ENCODE data around the gene LIN7C. TPM values are rescaled to one million over a fixed set of nuclear protein-coding genes. Genes with fewer than 3 reads are reported as not detected.

Gene LIN7C
- total and polyA plus RNA-seq, 12 donors = 3.4 to 22.3 (median 16.4) TPM

DNA sequence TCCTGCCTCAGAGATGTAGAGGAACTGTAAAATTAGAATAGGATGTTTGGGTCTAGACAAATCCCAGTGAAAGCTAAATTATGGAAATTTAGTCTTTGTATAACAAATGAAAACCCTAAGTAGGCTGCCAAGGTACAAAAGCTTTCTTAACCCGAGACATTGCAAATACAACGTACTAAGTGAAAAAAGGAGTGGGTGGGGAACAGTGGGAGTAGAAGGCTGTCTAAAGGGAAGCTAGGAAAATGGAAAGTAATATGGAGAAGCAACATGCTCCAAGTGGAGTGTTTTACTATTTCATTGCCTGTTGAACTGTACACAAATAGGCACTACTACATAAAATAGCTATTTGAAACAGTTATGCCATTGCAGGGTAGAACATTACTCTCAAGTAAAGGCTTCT is 6.8 kb upstream of the LIN7C start:
- peak overlapping the region; percentile 13 to 80 (median 69) for H3K27ac ChIP-seq
- intact Hi-C loops (cut with DNase I) = loop anchor here in 2 of 10 donors (5.0 to 10.0 kb wide), 2 partner anchors 184 to 591 kb away; partner anchors contain the start of genes KIF18A (in 1 of the 2) and METTL15 (in 1 of the 2)
- DNase-seq (no peak), ATAC-seq (no peak)
- H3K4me3 ChIP-seq = no peak overlapping the region
- H3K4me1 ChIP-seq = peaks cover 0 to 44% (median 16%) of the 10 kb centered on the region in 9 donors
- peaks cover 0 to 8% (median 0%) of the 10 kb centered on the region in 11 donors for H3K9me3 ChIP-seq
- WGBS, 2 donors = 66 to 72% methylated on average over 2 of the region's 2 CpGs
- no peaks in the 10 kb centered on the region for H3K36me3 ChIP-seq
- H3K27me3 ChIP-seq = no peaks in the 10 kb centered on the region
- TF ChIP-seq, protein P1, sequence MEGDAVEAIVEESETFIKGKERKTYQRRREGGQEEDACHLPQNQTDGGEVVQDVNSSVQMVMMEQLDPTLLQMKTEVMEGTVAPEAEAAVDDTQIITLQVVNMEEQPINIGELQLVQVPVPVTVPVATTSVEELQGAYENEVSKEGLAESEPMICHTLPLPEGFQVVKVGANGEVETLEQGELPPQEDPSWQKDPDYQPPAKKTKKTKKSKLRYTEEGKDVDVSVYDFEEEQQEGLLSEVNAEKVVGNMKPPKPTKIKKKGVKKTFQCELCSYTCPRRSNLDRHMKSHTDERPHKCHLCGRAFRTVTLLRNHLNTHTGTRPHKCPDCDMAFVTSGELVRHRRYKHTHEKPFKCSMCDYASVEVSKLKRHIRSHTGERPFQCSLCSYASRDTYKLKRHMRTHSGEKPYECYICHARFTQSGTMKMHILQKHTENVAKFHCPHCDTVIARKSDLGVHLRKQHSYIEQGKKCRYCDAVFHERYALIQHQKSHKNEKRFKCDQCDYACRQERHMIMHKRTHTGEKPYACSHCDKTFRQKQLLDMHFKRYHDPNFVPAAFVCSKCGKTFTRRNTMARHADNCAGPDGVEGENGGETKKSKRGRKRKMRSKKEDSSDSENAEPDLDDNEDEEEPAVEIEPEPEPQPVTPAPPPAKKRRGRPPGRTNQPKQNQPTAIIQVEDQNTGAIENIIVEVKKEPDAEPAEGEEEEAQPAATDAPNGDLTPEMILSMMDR (IDR thresholded peaks at IDR 0.05) = no peak

DNA sequence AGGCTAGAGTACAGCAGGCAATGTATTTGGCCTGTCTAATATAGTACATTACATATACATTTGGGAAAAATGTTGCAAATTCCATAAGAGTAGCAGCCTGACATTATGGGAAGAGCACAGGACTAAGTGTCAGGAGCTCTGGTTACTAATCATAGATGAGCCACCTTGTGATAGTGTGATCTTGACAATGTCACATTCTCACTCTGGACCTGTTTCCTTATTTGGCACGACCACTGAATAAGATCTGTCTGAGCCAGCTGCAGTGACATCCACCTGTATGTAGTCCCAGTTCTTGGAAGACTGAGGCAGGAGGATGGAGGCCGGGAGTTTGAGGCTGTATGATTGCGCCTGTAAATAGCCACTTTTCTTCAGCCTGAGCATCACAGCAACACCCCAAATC is 5.7 kb upstream of the LIN7C start:
- H3K27me3 ChIP-seq = no peaks in the 10 kb centered on the region
- DNase-seq (no peak), ATAC-seq (peak in 3 of 8 donors; percentile 11 to 41 (median 19))
- peaks cover 2 to 52% (median 22%) of the 10 kb centered on the region in 9 donors for H3K4me1 ChIP-seq
- WGBS, 2 donors = 83 to 85% methylated on average over 3 of the region's 3 CpGs
- peaks cover 0 to 8% (median 0%) of the 10 kb centered on the region in 11 donors for H3K9me3 ChIP-seq
- TF ChIP-seq, protein P1 (IDR thresholded peaks at IDR 0.05) = no peak
- peak overlapping the region in 8 of 10 donors; percentile 5 to 80 (median 56) for H3K27ac ChIP-seq
- H3K36me3 ChIP-seq = no peaks in the 10 kb centered on the region
- intact Hi-C loops (cut with DNase I) = loop anchor here in 2 of 10 donors (5.0 to 10.0 kb wide), 2 partner anchors 185 to 593 kb away; partner anchors contain the start of genes KIF18A (in 1 of the 2) and METTL15 (in 1 of the 2)
- no peak overlapping the region for H3K4me3 ChIP-seq

DNA sequence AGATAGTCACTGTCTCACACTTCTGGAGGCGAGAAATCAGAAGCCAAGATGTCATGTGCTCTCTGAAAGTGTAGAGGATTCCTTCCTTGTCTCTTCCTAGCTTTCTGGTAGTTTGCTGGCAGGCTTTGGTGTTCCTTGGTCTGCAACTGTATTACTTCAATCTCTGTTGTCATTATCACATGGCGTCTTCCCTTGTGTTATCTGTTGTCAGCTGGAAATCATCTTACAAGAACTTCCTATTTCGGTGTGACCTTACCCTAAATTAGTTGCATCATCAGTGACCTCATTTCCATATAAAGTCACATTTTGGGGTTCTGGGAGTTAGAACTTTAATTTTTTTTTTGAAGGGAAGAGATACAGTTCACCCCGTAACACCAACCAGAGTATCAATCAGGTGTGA is 3.3 kb upstream of the LIN7C start:
- ATAC-seq (no peak), DNase-seq (no peak)
- Histone ChIP-seq H3K4me1 (peaks cover 10 to 63% (median 35%) of the 10 kb centered on the region in 9 donors), H3K36me3 (no peaks in the 10 kb centered on the region), H3K9me3 (peaks cover 0 to 2% (median 0%) of the 10 kb centered on the region in 11 donors), H3K27ac (no peak overlapping the region), H3K4me3 (no peak overlapping the region), H3K27me3 (no peaks in the 10 kb centered on the region)
- TF ChIP-seq, protein P1 (IDR thresholded peaks at IDR 0.05) = no peak
- intact Hi-C loops (cut with DNase I) = loop anchor here in 3 of 10 donors (5.0 to 10.0 kb wide), 3 partner anchors 187 to 758 kb away; partner anchors contain the start of genes KIF18A (in 1 of the 3) and METTL15 (in 1 of the 3)
- WGBS, 2 donors = 84 to 87% methylated on average over 4 of the region's 4 CpGs

DNA sequence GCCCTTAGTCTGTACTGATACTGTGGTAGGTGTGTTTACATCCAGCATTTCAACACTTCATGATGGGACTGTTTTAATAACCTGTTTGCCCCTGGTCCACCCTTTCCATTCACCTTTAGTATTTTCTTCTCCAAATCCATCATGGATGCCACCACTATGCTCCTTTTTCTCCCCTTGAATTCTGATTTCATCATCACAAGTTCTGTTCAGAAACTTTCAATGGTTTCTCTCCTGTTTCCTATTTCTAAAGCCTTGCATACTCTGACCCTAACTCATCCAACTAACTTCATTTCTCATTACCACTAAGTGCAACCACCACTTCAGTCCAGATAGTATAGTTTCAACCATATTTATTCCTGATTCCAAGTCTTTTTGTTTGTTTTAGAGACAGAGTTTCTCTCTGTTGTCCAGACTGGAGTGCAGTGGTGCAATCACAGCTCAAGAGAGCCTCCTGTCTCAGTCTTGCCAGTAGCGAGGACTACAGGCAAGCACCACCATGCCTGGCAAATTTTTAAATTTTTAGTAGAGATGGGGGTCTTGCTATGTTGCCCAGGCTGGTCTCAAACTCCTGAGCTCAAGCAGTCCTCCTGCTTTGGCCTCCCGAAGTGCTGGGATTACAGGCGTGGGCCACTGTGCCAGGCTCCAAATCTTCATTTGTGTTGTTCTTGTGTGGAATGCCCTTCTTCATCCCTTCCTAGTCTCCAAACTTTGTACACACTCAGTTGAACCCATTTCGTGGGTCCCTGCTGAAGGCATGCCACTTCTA is 1.2 kb upstream of the LIN7C start:
- peaks cover 10 to 64% (median 43%) of the 10 kb centered on the region in 9 donors for H3K4me1 ChIP-seq
- ATAC-seq (no peak), DNase-seq (no peak)
- H3K27ac ChIP-seq = peak overlapping the region in 8 of 10 donors; percentile 89 to 95 (median 92)
- WGBS, 2 donors = 99 to 100% methylated on average over 4 of the region's 4 CpGs
- H3K36me3 ChIP-seq = peaks cover 0 to 10% (median 0%) of the 10 kb centered on the region in 9 donors
- no peaks in the 10 kb centered on the region for H3K9me3 ChIP-seq
- TF ChIP-seq, protein P1 (IDR thresholded peaks at IDR 0.05) = no peak
- intact Hi-C loops (cut with DNase I) = loop anchor here in 1 of 10 donors (5.0 kb wide), 1 partner anchor 755 kb away; no protein-coding TSS in a partner anchor
- H3K4me3 ChIP-seq = peak overlapping the region in 9 of 10 donors; percentile 68 to 93 (median 78)
- H3K27me3 ChIP-seq = no peaks in the 10 kb centered on the region

Data from heart right ventricle (tissue), 16 donors.